K562 (cell line): ENCODE measurements around the gene TAF12. TPM values are rescaled to one million over a fixed set of nuclear protein-coding genes. Genes with fewer than 3 reads are reported as not detected.

Source experiments
- ARID3A ChIP-seq: IDR thresholded peaks from 2 replicates; pipeline ENCODE4 v1.6.1; 2012; ENCODE audit warnings: low read depth, low read length, improper control_type of control experiment, borderline replicate concordance
- CHAMP1 ChIP-seq: fragments of 450-650 bp; IDR thresholded peaks from 2 replicates; pipeline ENCODE4 v1.6.1; 2016; ENCODE audit warnings: mild to moderate bottlenecking
- ESRRA ChIP-seq: fragments of 450-650 bp; IDR thresholded peaks from 2 replicates; pipeline ENCODE4 v1.6.1; 2014; ENCODE audit warnings: low read depth, mild to moderate bottlenecking, moderate library complexity, borderline replicate concordance
- FOXK2 ChIP-seq, 2 experiments: fragments of 450-650 bp; IDR thresholded peaks in 1 of 2; conservative IDR thresholded peaks in 1 of 2; 2 replicates each; pipeline ENCODE4 v1.6.1; 2016; ENCODE audit warnings: low read depth in 2 of 2, mild to moderate bottlenecking in 1 of 2
- MCM7 ChIP-seq, 2 experiments: fragments of 450-650 bp; IDR thresholded peaks; 2 replicates each; pipeline ENCODE4 v1.6.1; 2016 to 2018
- PHTF2 ChIP-seq: fragments of 250-450 bp; sonication (Bioruptor Pico); IDR thresholded peaks from 2 replicates; pipeline ENCODE4 v1.5.0; 2021; ENCODE audit warnings: mild to moderate bottlenecking
- PTBP1 ChIP-seq: fragments of 200-400 bp; formaldehyde crosslinking; IDR thresholded peaks from 2 replicates; pipeline ENCODE4 v1.6.1; 2017; ENCODE audit warnings: low read depth, low read length
- RHOXF2B ChIP-seq: fragments of 250-450 bp; sonication (Bioruptor Pico); conservative IDR thresholded peaks from 2 replicates; pipeline ENCODE4 v1.5.1; 2021
- SETDB1 ChIP-seq: IDR thresholded peaks from one replicate; pipeline ENCODE4 v1.6.1; 2012; ENCODE audit warnings: low read length, control low read depth, inconsistent platforms
- SFPQ ChIP-seq: fragments of 200-400 bp; formaldehyde crosslinking; IDR thresholded peaks from 2 replicates; pipeline ENCODE4 v1.6.1; 2017; ENCODE audit warnings: mild to moderate bottlenecking, low read depth, low read length, moderate library complexity
- SIN3A ChIP-seq, 2 experiments: fragments of 150-350 bp in 1 of 2; IDR thresholded peaks; 2 replicates each; pipeline ENCODE4 v1.6.1; 2011 to 2016; ENCODE audit warnings: borderline replicate concordance in 2 of 2, low read depth in 2 of 2, low read length in 2 of 2, mild to moderate bottlenecking in 2 of 2, moderate library complexity in 2 of 2; ENCODE audit not compliant: control insufficient read depth in 1 of 2
- SMC3 ChIP-seq: conservative IDR thresholded peaks from 2 replicates; pipeline ENCODE4 v1.6.1; 2011; ENCODE audit warnings: low read depth, low read length, improper control_type of control experiment; ENCODE audit not compliant: insufficient read depth
- STAT5A ChIP-seq: IDR thresholded peaks from 2 replicates; pipeline ENCODE4 v1.6.1; 2012; ENCODE audit warnings: low read length, inconsistent platforms, borderline replicate concordance
- TFAP4 ChIP-seq: sonication (generic); formaldehyde crosslinking; IDR thresholded peaks from 2 replicates; pipeline ENCODE4 v1.8.0; 2022; ENCODE audit warnings: missing genetic modification reagents, mild to moderate bottlenecking, moderate library complexity, borderline replicate concordance
- TSC22D4 ChIP-seq: fragments of 450-650 bp; IDR thresholded peaks from 2 replicates; pipeline ENCODE4 v1.6.1; 2016; ENCODE audit warnings: missing genetic modification characterization, missing biosample characterization, control low read depth
- XRCC3 ChIP-seq: fragments of 450-650 bp; IDR thresholded peaks from 2 replicates; pipeline ENCODE4 v1.6.1; 2017; ENCODE audit warnings: mild to moderate bottlenecking, moderate library complexity
- ZNF174 ChIP-seq: fragments of 250-450 bp; sonication (Bioruptor Pico); IDR thresholded peaks from 2 replicates; pipeline ENCODE4 v1.4.0; 2020; ENCODE audit warnings: mild to moderate bottlenecking
- polyA plus RNA-seq, 8 experiments: library from polyadenylated mRNA; depleted of rRNA in 4 of 8; stranded (reverse) in 5 of 8; unstranded in 3 of 8; fragments of >200 nt; fragmentation: Nextera tagmentation in 2 of 8; fragmentation: Illumina TruSeq in 1 of 8; extraction: Ambion mirVana in 2 of 8; extraction: Trizol in 1 of 8; gene quantifications; 2 replicates each; pipeline versions ENCODE4 v1.2.1 to v1.2.3, GENCODE V29; 2011 to 2014; ENCODE audit warnings: inconsistent platforms in 1 of 8, missing spikeins in 1 of 8
- total RNA-seq, 7 experiments: library from RNA; depleted of rRNA in 6 of 7; stranded (reverse); fragments of >200 nt in 6 of 7; fragmentation: Illumina TruSeq in 2 of 7; extraction: Trizol in 2 of 7; gene quantifications; 2 replicates each; pipeline versions ENCODE4 v1.2.1 to v1.2.3, GENCODE V29; 2011 to 2021; ENCODE audit warnings: low replicate concordance in 1 of 7
- TF ChIP-seq, protein P1 (sequence below): fragments of 450-650 bp; IDR thresholded peaks from 2 replicates; pipeline ENCODE4 v1.6.1; 2014; ENCODE audit warnings: low read depth, mild to moderate bottlenecking, moderate library complexity, borderline replicate concordance

TAF12 gene
- total and polyA plus RNA-seq, 9 of the 15 experiments (the other 6 are each of a cell fraction or from before 2014, with no cell fraction given): 31.6 to 89.0 (median 50.5) TPM

DNA sequence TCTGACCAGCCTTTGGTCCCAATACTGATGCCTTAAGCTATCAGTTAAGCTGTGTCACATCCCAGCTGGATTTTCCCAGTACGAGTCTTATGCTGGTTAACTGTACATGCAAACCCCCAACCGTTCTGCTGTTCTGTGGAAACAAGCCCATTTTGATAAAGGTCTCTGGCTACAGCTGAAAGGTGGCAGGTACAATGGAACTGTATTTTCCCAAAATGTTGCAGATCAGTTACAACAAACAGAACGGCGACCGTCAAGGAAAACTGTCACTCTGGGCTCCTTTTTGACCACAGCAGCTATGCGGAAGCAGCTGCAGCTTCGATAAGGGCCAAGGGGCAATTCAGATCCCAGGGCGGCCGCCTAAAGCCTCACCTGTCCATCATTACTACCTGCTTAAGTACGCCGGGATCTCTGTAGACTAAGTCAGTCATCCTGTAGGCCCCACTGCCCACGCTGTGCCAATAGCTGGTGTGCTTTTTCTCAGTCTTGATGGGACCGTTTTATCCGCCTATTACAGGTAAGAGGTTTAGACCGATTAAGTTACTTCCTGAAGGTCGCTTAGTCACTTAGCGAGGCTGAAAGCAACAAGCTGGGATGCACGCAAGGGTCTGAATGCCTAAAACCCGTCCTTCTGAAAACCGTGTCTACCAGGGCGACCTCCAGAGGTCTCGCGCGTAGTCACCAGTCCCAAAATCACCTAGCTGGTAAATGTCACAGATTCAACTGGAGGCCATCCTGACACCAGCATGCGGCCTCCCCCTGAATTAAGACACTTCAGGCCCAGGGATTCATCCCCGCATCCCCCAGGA, 61.9 kb downstream of the TAF12 start (continued):
- TF ChIP-seq RHOXF2B (CRISPR knock-in tag) (0 out of 2 replicates have a peak, but pooled peaks have one; percentile 8), ESRRA (peak; percentile 28; the same call in 1 of the 2 replicates), SFPQ (no peak), CHAMP1 (no peak), SETDB1 (no peak), STAT5A (peak; percentile 6; the same call in 1 of the 2 replicates), XRCC3 (no peak), MCM7 (IDR thresholded peaks at IDR 0.05) (no peak), ZNF174 (CRISPR knock-in tag) (no peak), FOXK2 (conservative IDR thresholded peaks at IDR 0.05 in 1 of 2, IDR thresholded peaks at IDR 0.05 in 1 of 2; ENCODE audit: low read depth in 2 of 2) (peak in 1 of 2 experiments; percentile 25; a peak in 2 of 4 replicates), ARID3A (no peak), SMC3 (no peak), PHTF2 (CRISPR knock-in tag) (no peak), SIN3A (IDR thresholded peaks at IDR 0.05; ENCODE audit: borderline replicate concordance in 2 of 2, control insufficient read depth in 1 of 2, low read depth in 2 of 2, low read length in 2 of 2) (peak; percentile 11 to 88; a peak in 3 of 4 replicates), TFAP4 (CRISPR knock-in tag) (peak; percentile 83), TSC22D4 (tag) (no peak), PTBP1 (no peak)
- TF ChIP-seq, protein P1, sequence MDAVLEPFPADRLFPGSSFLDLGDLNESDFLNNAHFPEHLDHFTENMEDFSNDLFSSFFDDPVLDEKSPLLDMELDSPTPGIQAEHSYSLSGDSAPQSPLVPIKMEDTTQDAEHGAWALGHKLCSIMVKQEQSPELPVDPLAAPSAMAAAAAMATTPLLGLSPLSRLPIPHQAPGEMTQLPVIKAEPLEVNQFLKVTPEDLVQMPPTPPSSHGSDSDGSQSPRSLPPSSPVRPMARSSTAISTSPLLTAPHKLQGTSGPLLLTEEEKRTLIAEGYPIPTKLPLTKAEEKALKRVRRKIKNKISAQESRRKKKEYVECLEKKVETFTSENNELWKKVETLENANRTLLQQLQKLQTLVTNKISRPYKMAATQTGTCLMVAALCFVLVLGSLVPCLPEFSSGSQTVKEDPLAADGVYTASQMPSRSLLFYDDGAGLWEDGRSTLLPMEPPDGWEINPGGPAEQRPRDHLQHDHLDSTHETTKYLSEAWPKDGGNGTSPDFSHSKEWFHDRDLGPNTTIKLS: no peak
